Limb (tissue), 2 donors: ENCODE measurements around the gene CFAP45.
"Not testable (repeated sequence)": the region's sequence is repeated elsewhere in the genome, so short reads cannot be mapped to it uniquely, and the experiment has no call there.

ENCODE experiments used
- DNase-seq, 2 donors: peaks; one replicate each; pipeline ENCODE4 v3.0.0-alpha.2; 2016; ENCODE audit errors: extremely low spot score in 2 of 2

The CFAP45 gene

DNA sequence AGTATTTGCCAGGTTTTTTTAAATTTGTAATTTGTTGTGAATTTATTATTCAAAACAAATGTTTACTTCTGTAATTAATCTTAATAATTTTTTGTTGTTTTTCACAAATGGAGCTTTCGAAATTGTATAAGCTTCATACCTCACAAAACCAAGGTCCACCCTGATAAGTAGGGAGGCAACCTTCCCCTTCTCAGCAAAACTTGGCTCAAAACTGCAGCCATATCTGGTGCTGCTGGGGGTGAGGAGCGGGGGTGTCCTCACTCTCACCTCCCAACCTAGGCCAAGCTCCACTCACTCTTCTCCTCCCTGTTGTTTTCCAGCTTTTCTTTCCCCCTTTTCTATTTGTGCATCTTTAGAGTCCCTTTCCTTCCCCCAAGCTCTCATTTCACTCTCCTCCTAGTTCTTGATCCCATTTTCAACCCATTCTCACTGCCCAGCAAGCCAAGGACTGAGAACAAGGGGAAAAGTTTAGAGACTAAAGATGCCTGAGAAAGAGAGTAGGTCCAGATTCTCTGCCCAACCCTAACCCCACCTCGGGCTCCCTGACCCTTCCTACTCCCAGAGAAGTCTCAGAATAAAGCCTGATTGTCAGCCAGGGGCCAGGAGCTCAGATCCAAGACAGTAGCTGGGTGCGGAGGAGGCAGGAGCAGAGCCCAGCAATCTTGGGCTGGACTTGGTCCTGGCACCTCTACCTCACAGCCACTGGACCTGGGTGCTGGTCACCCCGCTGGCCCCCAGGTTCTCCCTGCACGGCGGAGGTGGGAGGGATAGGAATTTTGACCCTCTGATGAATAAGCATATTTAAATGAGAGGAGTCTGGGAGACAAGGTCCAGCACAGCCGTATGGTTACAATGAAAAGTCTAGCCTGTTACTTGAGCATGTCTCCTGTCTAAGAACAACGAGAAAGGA is 8.3 kb upstream of the CFAP45 start:
- no peak for DNase-seq

DNA sequence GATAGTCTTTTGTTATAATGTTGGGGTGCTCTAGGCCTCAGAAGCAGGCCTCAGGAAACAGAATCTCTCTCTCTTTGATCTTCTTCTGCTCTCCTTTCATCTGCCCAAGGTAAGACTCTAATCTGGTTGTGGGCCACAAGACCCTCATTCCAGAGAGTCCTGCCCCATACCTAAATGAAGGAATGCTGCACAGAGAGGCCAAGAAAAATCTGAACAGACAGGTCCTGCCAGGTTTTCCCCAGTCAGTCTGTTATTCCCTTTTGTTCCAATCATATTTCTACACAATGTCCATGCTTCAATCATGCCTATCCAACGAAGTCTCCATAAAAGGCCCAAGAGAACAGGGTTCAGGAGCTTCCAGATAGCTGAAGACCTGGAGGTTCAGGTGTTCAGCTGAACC is 7.0 kb upstream of the CFAP45 start:
- DNase-seq, result no peak

DNA sequence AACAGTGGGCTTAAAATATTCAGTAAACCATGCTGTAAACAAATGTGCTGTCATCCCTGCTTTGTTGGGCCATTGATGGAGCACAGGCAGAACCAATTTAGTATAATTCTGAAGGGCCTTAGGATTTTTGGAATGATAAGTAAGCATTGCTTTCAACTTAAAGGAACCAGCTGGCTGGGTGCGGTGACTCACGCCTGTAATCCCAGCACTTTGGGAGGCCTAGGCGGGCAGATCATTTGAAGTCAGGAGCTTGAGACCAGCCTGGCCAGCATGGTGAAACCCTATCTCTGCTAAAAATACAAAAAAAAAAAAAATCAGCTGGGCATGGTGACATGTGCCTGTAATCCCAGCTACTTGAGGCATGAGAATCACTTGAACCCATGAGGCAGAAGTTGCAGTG is 4.1 kb upstream of the CFAP45 start:
- not testable (repeated sequence) for DNase-seq

DNA sequence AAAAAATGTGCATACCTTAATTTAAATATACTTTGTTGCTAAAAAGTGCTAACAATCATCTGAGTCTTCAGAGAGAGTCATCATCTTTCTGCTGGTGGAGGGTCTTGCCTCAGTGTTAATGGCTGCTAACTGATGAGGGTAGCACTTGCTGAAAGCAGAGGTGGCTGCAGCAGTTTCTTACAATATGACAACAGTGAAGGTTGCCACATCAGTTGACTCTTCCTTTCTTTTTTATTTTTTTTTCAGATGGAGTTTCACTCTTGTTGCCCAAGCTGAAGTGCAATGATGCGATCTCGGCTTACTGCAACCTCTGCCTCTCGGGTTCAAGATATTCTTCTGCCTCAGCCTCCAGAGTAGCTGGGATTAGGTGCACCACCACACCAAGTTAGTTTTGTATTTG is 2.6 kb upstream of the CFAP45 start:
- DNase-seq, result no peak

DNA sequence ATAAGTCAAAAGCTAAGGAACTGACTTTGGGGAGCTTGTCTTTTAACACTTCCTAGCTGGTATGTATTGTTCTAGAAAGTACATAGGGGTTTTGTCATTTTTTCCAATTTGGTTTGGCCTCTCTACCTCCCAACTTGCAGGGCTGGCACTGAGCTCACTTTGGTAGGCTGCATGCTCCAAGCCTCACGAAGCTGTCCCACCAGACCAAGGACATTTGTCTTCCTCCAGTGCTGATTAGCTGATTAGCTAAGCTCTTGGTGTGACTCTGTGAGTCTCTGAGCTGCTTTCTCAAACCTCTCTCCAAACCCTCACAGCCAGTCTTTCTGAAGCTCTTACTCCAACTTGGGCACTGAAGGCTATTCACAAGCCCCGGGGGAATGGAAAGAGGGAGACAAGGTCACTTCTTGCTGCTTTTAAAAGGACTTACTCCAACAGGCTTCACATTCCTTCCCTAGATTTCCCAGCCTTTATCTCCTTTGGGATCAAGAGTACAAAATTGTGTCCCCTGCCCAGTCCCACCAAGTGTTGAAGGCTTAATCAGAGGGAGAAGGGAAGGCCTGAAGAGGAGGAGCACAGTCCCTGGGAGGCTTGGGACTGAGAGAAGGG is 893 bp upstream of the CFAP45 start:
- DNase-seq, result no peak

DNA sequence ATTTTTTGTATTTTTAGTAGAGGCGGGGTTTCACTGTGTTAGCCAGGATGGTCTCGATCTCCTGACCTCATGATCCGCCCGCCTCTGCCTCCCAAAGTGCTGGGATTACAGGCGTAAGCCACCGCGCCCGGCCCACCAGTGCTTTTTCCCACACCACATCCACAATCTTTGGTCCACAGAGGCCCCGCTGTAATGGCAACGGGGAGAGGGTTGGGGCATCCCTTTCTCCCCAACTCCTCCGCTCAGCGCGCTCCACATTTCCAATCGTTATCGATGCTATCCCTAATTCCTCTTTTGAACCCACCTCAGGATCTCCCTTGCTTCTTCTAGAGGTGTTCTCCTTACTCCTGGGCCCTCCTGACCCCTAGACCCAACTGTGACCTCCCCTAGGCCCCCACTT is 331 bp downstream of the CFAP45 start:
- not testable (repeated sequence) for DNase-seq

DNA sequence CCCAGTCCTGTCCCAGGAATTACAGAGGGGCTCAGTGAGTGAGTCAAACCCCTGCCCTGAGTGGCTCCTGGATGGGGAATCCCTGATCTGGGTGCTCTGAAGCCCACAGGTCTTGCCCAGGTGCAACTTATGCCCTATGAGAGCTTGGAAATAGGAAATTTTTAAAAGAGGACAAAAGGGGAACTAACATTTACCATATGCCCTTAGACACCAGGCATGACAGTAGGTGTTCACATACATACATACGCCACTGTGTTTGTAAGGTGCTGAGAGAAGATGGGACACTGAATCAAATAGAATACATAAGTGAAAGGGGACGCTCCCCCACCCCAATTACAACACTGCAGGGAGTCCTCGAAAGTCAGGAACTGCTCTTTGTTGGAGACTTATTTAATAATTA is 1.4 kb downstream of the CFAP45 start:
- no peak for DNase-seq

DNA sequence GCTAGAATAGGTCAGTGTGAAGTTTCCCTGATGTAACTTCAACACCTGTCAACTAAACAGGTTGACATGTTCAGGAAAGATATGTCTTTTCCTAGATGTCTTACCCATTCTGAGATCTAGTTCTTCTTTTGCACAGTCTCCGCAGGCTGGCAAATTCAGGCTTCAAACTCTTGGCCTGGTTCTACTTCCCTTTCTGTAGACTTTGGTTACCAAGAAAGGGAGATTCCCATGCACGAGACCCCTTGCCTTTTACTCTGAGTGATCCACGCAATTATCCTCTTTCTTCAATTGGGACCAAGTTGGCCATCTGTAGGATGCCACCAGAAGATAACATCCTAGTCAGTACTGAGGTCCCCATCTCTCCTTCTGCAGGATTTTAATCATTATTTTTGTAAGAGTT is 2.0 kb downstream of the CFAP45 start:
- DNase-seq, result no peak

DNA sequence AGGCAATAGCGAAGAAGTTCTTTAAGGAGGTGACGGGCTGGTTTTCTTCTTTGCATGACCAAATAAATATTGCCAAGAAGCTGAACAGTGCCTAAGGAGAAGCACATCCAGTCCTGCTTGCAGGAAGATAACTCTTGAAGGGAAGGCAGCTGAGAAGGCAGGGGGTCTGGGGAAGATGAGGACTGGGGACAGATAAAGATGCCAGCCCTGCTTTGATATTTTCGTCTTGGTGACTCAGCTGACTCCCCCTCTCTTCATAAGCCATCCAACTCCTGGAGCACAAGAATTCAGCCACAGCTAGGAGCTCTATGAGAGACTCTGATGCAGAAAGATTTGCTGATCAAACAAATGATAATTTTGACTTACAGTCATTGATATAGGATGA is 3.4 kb downstream of the CFAP45 start:
- DNase-seq, result no peak

DNA sequence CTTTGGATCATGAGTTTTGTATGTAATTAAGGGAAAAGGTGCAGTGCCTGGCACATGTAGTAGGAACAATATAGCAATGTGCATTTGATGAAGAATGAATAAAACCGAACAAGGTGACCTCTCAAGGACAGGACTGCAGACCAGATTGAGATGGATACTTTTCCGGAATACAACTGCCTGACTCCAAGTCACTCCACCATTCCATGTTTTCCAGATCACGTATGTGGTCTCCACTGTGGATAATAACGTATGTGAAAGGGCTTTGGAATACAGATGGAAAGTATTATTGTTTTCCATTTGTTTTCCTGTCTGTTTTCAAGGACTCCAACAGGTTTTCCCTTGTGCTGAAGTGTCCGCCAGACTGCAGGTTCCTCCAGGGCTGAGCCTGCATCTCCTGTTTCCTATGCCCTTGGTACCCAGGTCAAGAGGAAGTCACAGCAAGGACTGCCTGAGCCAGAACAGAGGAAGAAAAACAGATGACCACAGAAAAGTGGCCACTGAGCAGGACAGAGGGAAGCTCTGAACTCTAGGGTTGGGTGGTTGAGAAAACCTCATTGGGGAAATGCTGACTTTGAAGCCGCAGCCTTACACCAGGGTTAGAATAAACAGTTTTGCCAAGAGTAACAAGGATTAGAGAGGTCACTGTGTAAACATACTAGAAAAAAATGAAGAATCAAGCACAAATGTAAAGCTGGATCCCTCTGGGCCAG is 4.0 kb downstream of the CFAP45 start:
- DNase-seq, result peak in 1 of 2 donors; percentile 54

DNA sequence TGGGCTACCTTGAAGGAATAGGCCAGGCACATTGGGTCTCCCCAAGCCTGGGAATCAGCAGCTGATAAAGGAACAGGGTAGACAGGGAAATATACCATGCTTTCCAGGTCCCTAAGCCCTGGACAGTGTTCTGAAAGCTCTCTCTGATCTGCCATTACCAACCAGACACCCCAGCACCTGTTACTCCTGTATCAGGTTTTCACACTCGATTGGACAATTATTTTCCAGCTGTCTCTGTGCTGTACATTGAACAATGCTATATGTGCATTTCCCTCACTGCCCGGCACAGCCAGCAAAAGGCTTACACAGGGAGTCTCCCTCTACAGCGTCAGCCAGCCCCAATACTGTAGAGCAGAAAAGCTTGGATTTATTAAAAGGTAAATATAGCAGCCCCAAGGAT is 4.7 kb downstream of the CFAP45 start:
- DNase-seq, result no peak

DNA sequence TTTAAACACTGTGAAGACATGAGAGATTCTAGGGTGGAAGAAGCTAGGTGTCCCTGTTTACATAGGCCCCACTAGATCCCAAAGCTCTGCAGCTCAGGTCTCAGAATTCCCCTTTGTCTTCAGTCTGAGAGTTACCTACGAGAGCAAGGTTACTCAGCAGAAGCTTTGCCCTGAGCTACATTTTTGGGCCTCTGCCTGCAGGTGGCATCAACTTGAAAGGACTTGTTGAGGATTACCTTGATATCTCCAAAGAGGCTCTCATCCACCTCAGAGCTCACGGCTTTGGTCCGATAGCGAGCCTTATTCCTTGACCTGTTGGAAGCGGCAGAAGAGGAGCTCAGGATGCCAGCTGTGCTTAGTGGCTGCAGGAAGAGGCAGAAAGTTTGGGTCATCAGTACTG is 7.0 kb downstream of the CFAP45 start:
- DNase-seq, result no peak

DNA sequence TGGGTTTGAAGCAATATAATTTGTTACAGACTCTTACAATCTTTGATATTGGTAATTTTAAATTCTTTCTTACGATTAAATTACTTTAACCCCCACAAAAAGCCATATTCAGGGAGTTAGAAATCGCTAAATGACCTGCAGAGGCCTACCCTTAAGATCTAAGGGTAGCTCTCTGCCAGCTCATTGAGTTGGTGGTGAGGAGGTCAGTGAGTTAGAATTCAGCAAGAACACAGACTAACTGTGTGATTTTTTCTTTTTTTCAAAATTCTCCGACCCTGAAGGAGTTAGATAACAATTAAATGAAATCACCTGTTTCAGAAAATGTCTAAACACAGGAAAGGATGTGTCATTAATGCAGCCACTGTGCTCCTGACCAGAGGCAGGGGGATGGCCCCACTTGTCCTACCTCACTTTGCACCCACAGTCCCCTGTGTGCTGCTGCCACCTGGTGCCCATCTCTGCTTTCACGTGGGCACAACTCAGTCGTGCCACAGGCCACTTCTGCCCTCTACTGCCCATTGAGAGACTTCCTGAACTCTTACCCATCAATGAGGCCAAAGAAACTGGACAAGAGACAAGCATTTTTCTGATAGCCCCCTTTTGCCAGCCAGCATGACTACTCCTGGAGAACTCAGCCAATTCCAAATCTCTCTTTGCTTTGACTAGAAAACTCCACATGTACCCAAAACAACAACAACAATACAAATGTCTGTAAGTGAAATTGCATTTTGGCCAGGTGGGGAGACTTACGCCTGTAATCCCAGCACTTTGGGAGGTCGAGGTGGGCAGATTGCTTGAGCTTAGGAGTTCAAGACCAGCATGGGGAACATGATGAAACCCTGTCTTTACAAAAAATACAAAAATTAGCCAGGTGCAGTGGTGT is 8.4 kb downstream of the CFAP45 start:
- peak; percentile 55 to 75 for DNase-seq

DNA sequence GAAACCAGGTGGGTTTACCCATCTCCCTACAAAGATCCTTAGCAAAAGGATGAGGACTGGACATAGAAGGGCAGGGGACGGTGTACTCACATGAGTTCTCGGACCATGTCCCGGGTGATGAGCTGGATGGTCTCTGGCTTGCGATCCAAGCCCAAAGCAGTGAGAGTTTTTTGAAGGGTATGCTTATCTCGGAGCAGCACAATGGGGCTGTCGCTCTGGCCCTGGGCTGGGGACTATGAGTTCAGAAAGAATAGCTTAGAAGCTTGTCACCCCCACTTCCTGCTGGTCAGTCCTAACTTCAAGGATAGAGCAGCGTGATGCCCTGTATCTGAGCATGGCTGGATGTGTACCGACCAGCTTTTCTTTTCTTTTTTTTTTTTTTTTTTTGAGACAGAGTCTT is 9.6 kb downstream of the CFAP45 start:
- DNase-seq, result no peak

DNA sequence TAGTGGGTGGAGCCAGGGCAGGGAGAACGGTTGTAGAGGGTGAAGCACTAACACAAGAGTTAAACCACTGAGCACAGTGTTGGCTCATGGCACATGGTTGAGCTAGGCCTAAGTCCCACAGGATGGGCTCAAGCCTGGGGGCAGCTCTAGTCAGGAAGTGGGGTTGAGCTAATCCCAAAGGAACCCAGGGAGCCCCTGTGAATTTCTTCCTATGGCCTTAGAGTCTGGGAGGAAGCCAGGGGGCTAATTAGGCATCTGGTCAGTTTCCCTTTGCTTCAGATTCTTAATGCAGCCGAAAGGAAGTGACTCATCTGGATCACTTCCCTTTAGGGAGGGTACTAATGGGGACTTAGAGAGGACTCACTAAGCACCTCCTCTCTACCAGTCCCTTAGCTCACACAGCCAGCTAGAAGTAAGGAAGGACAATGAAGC is 10.1 kb downstream of the CFAP45 start:
- no peak for DNase-seq

DNA sequence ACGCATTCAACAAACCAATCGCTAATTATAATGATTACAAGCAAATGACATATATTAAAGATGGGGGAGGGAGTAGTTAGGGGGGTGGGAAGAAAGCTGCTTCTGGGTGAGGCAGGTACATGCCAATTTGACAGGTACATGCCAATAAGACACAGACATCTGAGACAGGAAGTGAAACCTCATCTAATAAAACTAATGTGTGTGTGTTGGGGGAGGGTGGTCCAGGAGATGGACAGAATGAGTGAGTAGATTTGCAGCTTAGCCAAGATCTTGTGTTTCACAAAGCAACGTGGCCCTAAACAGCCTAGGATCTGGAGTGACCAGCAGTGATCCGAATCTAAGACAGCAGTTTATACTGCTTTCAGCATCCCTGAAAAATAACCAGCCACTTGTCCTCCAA is 10.8 kb downstream of the CFAP45 start:
- no peak for DNase-seq

DNA sequence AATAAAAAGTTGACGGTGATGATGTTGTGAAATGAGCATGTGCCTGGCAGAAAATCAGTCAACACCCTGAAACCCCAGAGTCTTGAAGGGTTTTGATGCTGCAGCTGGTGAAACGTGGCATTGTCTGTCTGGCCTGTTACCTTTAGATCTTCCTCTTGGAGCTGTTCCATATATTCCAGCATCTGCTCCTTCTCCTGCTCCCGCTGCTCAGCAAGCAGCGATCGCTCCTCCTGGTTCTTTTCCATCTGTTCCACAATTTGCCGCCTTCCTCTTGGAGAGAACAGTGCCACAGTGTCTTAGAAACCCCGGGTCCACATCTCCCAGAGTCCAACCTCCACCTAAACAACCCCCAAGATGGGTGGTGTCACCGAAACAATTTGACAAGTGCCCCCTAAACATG is 15.7 kb downstream of the CFAP45 start:
- no peak for DNase-seq

DNA sequence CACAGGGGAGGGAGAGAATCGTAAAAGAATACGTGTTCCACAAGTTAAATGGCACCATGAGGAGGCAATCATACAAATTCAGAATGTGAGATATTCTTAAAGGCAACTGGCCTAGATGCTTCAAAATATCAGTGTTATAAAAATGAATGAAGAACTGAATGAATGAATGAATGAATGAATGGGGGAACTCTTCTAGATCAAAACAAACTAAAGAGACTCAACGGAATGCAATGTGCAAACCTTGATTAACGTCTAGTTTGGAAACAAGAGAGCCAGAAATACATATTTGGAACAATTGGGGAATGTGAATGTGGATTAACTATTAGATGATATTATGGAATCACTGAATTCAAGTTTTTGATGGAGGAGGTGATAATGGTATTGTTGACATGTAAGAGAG is 16.8 kb downstream of the CFAP45 start:
- no peak for DNase-seq

DNA sequence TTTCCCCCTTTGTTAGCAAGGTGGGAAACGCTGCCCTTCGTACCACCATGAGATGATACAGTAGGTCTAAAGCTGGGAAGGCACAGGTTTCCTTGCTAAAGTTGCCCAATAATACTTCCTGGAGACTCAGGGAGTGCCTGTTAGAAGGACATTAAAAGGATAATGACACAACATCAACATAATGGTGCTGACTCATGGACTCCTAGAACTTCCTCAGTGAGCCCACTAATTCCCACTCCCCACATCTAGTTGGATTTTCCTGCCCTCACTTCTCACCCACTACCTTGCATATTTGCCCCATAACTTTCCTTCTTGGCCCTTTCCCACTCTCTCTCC is 17.5 kb downstream of the CFAP45 start:
- no peak for DNase-seq

DNA sequence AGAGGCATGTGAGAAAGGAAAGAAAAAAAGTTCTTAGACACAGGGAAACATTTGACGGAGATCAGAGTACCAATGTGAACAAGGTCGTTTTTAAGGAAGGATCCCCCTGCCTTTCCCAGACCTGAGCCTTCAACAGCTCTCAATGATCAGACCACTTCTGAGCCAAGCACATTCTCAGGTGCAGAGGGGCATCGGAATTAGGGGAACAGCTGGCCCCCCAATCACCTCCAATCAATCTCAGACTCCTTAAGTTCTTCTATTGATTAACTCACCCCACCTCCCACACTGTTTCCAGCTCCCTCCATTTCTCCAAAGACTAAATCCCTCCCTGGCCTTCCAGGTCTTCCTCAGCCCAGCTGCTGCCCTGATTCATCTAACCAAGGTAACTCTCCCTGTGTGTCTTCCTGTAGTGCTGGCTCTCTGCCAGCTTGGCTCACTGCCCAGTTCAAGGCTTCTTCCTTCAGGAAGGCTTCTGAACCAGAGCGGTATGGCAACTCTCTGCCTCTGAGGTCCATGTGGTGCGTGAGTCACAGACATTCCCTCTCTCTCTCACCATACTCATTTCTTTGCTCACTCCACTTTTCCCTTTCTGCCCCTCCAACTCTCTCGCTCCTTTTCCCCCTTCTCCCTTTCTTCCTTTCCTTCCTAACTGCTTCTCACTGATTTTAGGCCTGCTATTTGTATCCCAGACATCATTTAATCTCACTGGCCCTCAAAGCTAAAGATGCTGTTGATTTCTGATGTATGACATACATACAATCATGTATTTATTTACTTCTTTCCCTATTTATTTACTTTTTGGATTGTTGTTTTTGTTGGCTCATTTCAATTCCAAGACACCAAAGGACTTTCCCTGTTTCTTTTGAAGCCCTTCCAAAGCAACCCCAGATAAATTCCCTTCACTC is 18.1 kb downstream of the CFAP45 start:
- peak; percentile 7 to 64 for DNase-seq

DNA sequence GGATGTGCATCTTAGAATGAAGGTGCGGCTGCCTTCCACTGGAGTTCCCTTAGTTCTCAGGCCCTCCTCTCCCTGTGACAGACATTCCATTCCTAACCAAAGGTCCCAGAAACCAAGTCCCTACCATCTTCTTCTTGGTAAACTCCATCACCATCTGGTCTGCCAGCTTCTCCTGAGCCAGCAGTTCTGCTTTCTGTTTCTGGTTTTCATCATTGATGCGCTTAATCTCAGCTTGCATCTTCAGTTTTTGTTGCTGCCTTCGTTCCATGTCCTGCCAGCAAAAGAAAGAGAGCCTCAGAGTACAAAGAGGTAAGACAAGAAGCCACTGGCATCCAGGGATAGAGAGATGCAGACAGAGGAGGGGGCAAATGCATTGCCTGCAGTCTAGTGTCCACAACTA is 19.5 kb downstream of the CFAP45 start:
- DNase-seq, result no peak
